WTC11 (cell line): ENCODE results near the gene RBM34.

ENCODE experiments used
- TF ChIP-seq, protein P1 (sequence below): fragments of 200-600 bp; IDR thresholded peaks from 2 replicates; pipeline ENCODE4 v1.8.0; 2022; ENCODE audit warnings: antibody characterized with exemption
- TF ChIP-seq, protein P2 (sequence below): sonication (generic); formaldehyde crosslinking; IDR thresholded peaks from 2 replicates; pipeline ENCODE4 v1.8.0; 2023; ENCODE audit warnings: mild to moderate bottlenecking, missing genetic modification reagents

DNA sequence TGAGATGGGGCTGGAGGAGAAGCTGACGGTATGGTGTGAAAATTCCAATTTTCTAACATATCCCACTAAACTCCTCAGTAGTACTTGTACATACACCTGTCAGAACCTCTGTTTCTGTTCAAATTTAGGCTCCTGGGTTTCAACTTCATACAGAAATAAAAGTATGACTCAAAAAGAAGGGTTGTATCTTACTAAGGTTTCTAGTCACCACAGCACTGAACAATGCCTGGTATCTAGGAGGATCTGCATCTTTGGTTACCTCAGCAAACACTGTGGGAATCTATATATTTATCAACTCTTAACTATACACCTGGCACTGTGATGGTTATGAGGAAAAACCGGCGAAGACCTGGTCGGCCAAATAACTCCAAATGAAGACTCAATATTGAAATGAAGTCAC is 13.8 kb downstream of the RBM34 start:
- TF ChIP-seq, protein P1, sequence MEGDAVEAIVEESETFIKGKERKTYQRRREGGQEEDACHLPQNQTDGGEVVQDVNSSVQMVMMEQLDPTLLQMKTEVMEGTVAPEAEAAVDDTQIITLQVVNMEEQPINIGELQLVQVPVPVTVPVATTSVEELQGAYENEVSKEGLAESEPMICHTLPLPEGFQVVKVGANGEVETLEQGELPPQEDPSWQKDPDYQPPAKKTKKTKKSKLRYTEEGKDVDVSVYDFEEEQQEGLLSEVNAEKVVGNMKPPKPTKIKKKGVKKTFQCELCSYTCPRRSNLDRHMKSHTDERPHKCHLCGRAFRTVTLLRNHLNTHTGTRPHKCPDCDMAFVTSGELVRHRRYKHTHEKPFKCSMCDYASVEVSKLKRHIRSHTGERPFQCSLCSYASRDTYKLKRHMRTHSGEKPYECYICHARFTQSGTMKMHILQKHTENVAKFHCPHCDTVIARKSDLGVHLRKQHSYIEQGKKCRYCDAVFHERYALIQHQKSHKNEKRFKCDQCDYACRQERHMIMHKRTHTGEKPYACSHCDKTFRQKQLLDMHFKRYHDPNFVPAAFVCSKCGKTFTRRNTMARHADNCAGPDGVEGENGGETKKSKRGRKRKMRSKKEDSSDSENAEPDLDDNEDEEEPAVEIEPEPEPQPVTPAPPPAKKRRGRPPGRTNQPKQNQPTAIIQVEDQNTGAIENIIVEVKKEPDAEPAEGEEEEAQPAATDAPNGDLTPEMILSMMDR: no peak
- TF ChIP-seq, protein P2, sequence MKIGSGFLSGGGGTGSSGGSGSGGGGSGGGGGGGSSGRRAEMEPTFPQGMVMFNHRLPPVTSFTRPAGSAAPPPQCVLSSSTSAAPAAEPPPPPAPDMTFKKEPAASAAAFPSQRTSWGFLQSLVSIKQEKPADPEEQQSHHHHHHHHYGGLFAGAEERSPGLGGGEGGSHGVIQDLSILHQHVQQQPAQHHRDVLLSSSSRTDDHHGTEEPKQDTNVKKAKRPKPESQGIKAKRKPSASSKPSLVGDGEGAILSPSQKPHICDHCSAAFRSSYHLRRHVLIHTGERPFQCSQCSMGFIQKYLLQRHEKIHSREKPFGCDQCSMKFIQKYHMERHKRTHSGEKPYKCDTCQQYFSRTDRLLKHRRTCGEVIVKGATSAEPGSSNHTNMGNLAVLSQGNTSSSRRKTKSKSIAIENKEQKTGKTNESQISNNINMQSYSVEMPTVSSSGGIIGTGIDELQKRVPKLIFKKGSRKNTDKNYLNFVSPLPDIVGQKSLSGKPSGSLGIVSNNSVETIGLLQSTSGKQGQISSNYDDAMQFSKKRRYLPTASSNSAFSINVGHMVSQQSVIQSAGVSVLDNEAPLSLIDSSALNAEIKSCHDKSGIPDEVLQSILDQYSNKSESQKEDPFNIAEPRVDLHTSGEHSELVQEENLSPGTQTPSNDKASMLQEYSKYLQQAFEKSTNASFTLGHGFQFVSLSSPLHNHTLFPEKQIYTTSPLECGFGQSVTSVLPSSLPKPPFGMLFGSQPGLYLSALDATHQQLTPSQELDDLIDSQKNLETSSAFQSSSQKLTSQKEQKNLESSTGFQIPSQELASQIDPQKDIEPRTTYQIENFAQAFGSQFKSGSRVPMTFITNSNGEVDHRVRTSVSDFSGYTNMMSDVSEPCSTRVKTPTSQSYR (CRISPR knock-in tag): no peak
